HepG2 (cell line): Measurements from ENCODE around the gene CDK14. TPM values are rescaled to one million over a fixed set of nuclear protein-coding genes. Genes with fewer than 3 reads are reported as not detected.
A peak's percentile ranks its signal among the peaks of the same experiment; 100 is the strongest.

Experiments
- ATAC-seq: fragments of 200-7000 bp; cut with Tn5 transposase; 3 replicates; pipeline ENCODE4 v1.9.1; 2020; ENCODE audit warnings: mild to moderate bottlenecking, moderate library complexity
- BruUV-seq: library from RNA; stranded (reverse); fragments of 400-500 nt; replicated peaks from 2 replicates; lab custom pipeline; 2021; lab: Mats Ljungman, UMichigan
- CTCF ChIA-PET: fragments of 300-600 bp; formaldehyde crosslinking; extraction: SDS; loops from one replicate; lab custom pipeline; 2021; ENCODE audit warnings: low total read pairs, inconsistent platforms, low intra/inter-chr PET ratio; lab: Yijun Ruan, JAX
- POLR2A ChIA-PET: fragments of 350-600 bp; sonication (Branson Sonifier 250); formaldehyde crosslinking; loops from one replicate; lab custom pipeline; 2020; ENCODE audit warnings: antibody characterized with exemption, inconsistent platforms; lab: Yijun Ruan, JAX
- DNase-seq: peaks from one replicate; pipeline ENCODE4 v3.0.0-alpha.2; 2015; ENCODE audit warnings: low spot score
- FAIRE-seq: peaks from 3 replicates; lab custom pipeline; 2011; peaks lifted over from hg19 to GRCh38; lab: Jason Lieb, UNC
- H2AFZ ChIP-seq: one replicate; pipeline ENCODE4 v1.6.1; 2011; ENCODE audit warnings: low read length, inconsistent platforms
- H3K27ac ChIP-seq: fragments of 300-600 bp; 3 replicates; pipeline ENCODE4 v1.8.0; 2011; ENCODE audit warnings: mixed run types, mild to moderate bottlenecking, mixed read lengths, low read length, inconsistent platforms; ENCODE audit not compliant: insufficient read depth; ENCODE audit errors: extremely low read length
- H3K27me3 ChIP-seq, 2 experiments: fragments of 200-600 bp in 1 of 2; 2 replicates in 1 of 2; 3 replicates in 1 of 2; pipeline versions ENCODE4 v1.6.0 to v1.8.0; 2011; ENCODE audit warnings: low read length in 2 of 2, mild to moderate bottlenecking in 2 of 2, moderate library complexity in 2 of 2, inconsistent platforms in 1 of 2; ENCODE audit not compliant: insufficient read depth in 2 of 2, control insufficient read depth in 1 of 2
- H3K36me3 ChIP-seq, 2 experiments: fragments of 200-600 bp in 1 of 2; replicated peaks in 1 of 2; 2 replicates in 1 of 2; 3 replicates in 1 of 2; pipeline versions ENCODE4 v1.5.1 to v1.8.0; 2011; ENCODE audit warnings: low read length in 2 of 2, inconsistent platforms in 1 of 2; ENCODE audit not compliant: insufficient read depth in 2 of 2, control insufficient read depth in 1 of 2
- H3K4me1 ChIP-seq: 2 replicates; pipeline ENCODE4 v1.5.1; 2012; ENCODE audit warnings: low read length, inconsistent platforms; ENCODE audit not compliant: insufficient read depth
- H3K4me2 ChIP-seq: 2 replicates; pipeline ENCODE4 v1.6.0; 2011; ENCODE audit warnings: low read depth, low read length, inconsistent platforms
- H3K4me3 ChIP-seq, 3 experiments: fragments of 200-600 bp in 1 of 3; sonication (generic), shearing (Covaris generic) in 1 of 3; replicated peaks in 1 of 3; 2 replicates each; pipeline ENCODE4 v1.5.1; 2011 to 2016; ENCODE audit warnings: low read length in 3 of 3, inconsistent platforms in 2 of 3, low read depth in 2 of 3, mild to moderate bottlenecking in 2 of 3, control low read depth in 1 of 3, mixed read lengths in 1 of 3; ENCODE audit not compliant: insufficient read depth in 1 of 3
- H3K79me2 ChIP-seq: one replicate; pipeline ENCODE4 v1.6.1; 2011; ENCODE audit warnings: low read length, inconsistent platforms; ENCODE audit not compliant: insufficient read depth
- H3K9ac ChIP-seq: 2 replicates; pipeline ENCODE4 v1.6.0; 2011; ENCODE audit warnings: mild to moderate bottlenecking, low read depth, low read length, inconsistent platforms; ENCODE audit not compliant: insufficient read depth
- H3K9me3 ChIP-seq: 2 replicates; pipeline ENCODE4 v1.5.1; 2012; ENCODE audit warnings: mild to moderate bottlenecking, low read length
- H4K20me1 ChIP-seq: 2 replicates; pipeline ENCODE4 v1.6.0; 2011; ENCODE audit warnings: inconsistent platforms, mild to moderate bottlenecking, low read length, moderate library complexity; ENCODE audit not compliant: insufficient read depth
- CEBPG ChIP-seq: IDR thresholded peaks from 2 replicates; pipeline ENCODE4 v1.6.1; 2016
- EHMT2 ChIP-seq: fragments of 200-600 bp; sonication (generic); IDR thresholded peaks from 2 replicates; pipeline ENCODE4 v1.7.0; 2017; ENCODE audit warnings: antibody characterized with exemption, low read depth, low read length, borderline replicate concordance
- FOXA3 ChIP-seq: IDR thresholded peaks from 2 replicates; pipeline ENCODE4 v1.6.1; 2016; ENCODE audit warnings: missing genetic modification reagents, missing compliant biosample characterization
- FOXK2 ChIP-seq: fragments of 450-650 bp; IDR thresholded peaks from 2 replicates; pipeline ENCODE4 v1.6.1; 2016
- HNF1A ChIP-seq, 2 experiments: sonication (generic) in 1 of 2; formaldehyde crosslinking in 1 of 2; IDR thresholded peaks; 2 replicates each; pipeline versions ENCODE4 v1.4.0 to v1.6.1; 2016 to 2020; ENCODE audit warnings: borderline replicate concordance in 1 of 2, low read depth in 1 of 2, mild to moderate bottlenecking in 1 of 2, missing genetic modification reagents in 1 of 2
- MEF2D ChIP-seq: sonication (generic); formaldehyde crosslinking; IDR thresholded peaks from 2 replicates; pipeline ENCODE4 v1.5.1; 2020; ENCODE audit warnings: mild to moderate bottlenecking, missing genetic modification reagents
- MXI1 ChIP-seq: IDR thresholded peaks from 3 replicates; pipeline ENCODE4 v1.6.1; 2012; ENCODE audit warnings: low read depth, low read length, inconsistent platforms, borderline replicate concordance
- NCOR1 ChIP-seq: fragments of 200-600 bp; sonication (generic); IDR thresholded peaks from 2 replicates; pipeline ENCODE4 v1.7.0; 2017; ENCODE audit warnings: antibody characterized with exemption, low read length, borderline replicate concordance
- RFX1 ChIP-seq: fragments of 450-650 bp; IDR thresholded peaks from 2 replicates; pipeline ENCODE4 v1.6.1; 2017
- SMARCC2 ChIP-seq: fragments of 450-650 bp; IDR thresholded peaks from 2 replicates; pipeline ENCODE4 v1.6.1; 2017; ENCODE audit warnings: antibody characterized with exemption, mild to moderate bottlenecking
- SMC3 ChIP-seq: IDR thresholded peaks from 2 replicates; pipeline ENCODE4 v1.6.1; 2011; ENCODE audit warnings: low read length, improper control_type of control experiment
- SNAPC4 ChIP-seq: sonication (generic); formaldehyde crosslinking; IDR thresholded peaks from 2 replicates; pipeline ENCODE4 v1.4.0; 2020; ENCODE audit warnings: mild to moderate bottlenecking, missing genetic modification reagents
- TFAP4 ChIP-seq: sonication (generic); IDR thresholded peaks from 2 replicates; pipeline ENCODE4 v1.6.1; 2016; ENCODE audit warnings: low read depth, borderline replicate concordance
- ZFX ChIP-seq: sonication (generic); formaldehyde crosslinking; IDR thresholded peaks from 2 replicates; pipeline ENCODE4 v1.4.0; 2020; ENCODE audit warnings: mild to moderate bottlenecking, low read depth, missing genetic modification reagents, moderate library complexity
- WGBS: methylation state at CpG from one replicate; pipeline ENCODE4 v1.1.6; 2017; ENCODE audit warnings: low lambda C conversion rate; 5-methylcytosine and 5-hydroxymethylcytosine counted together
- in situ Hi-C: cut with HindIII; loops from 2 replicates; pipeline ENCODE4 v1.10.0; 2017; ENCODE audit warnings: low pct_unique_long_range_greater_than_20kb; ENCODE audit not compliant: extremely low pct_ligation_motif_present
- intact Hi-C: fragments of 100-400 bp; cut with micrococcal nuclease; formaldehyde crosslinking; loops from one replicate; pipeline ENCODE4 v1.10.0; 2022; ENCODE audit not compliant: unreplicated experiment
- polyA plus RNA-seq, 8 experiments: library from polyadenylated mRNA; depleted of rRNA in 3 of 8; stranded (reverse) in 7 of 8; unstranded in 1 of 8; fragments of >200 nt; fragmentation: Illumina TruSeq in 4 of 8; extraction: Trizol in 4 of 8; gene quantifications; 2 replicates each; pipeline versions ENCODE4 v1.2.1 to v1.2.3, GENCODE V29; 2011 to 2016; ENCODE audit warnings: low read depth in 4 of 8, missing spikeins in 1 of 8, mixed read lengths in 1 of 8; ENCODE audit not compliant: insufficient read depth in 1 of 8
- total RNA-seq, 5 experiments: library from RNA; depleted of rRNA; stranded (reverse); fragments of >200 nt; fragmentation: Illumina TruSeq; extraction: Trizol; gene quantifications; 2 replicates each; pipeline ENCODE4 v1.2.3, GENCODE V29; 2016; ENCODE audit warnings: low read depth in 1 of 5

CDK14 gene
- total and polyA plus RNA-seq, 2 of the 13 experiments (the other 11 are each of a cell fraction or from before 2014, with no cell fraction given), result 0.26 to 0.71 TPM

- H3K27me3 ChIP-seq, result 0 out of 5 replicates have a peak, but pooled peaks cover 0 to 3% of the 10 kb centered on the region in 2 experiments
- H3K27ac ChIP-seq, result peak overlapping the region; percentile 38
- intact Hi-C loops (no loop called here), in situ Hi-C loops (loop anchor here (25.0 kb wide), 1 partner anchor 291 kb away; no protein-coding TSS in a partner anchor)
- ATAC-seq (peak; percentile 96), DNase-seq (peak; percentile 53), FAIRE-seq (peak; percentile 44)
- peaks cover 50% of the 10 kb centered on the region for H3K4me1 ChIP-seq
- peak overlapping the region; percentile 48 for H3K4me2 ChIP-seq
- no TSS peak for BruUV-seq
- H3K4me3 ChIP-seq, result no peak overlapping the region
- H3K9me3 ChIP-seq, result no peaks in the 10 kb centered on the region
- no peak overlapping the region for H2AFZ ChIP-seq
- no peak overlapping the region for H3K9ac ChIP-seq
- WGBS, result 3% methylated on average over 4 of the region's 4 CpGs
- no peaks in the 10 kb centered on the region for H3K79me2 ChIP-seq
- ChIA-PET POLR2A (no interaction called here), CTCF (no interaction called here)
- no peaks in the 10 kb centered on the region for H4K20me1 ChIP-seq
- H3K36me3 ChIP-seq, result no peaks in the 10 kb centered on the region
- TF ChIP-seq MXI1, result peak; percentile 53; the same call in 1 of the 3 replicates
- TF ChIP-seq FOXK2, result peak; percentile 42; the same call in 1 of the 2 replicates
- TF ChIP-seq RFX1, result peak; percentile 72
- peak; percentile 60; the same call in 1 of the 2 replicates for TF ChIP-seq NCOR1
- TF ChIP-seq CEBPG (CRISPR knock-in tag), result peak; percentile 78
- no peak for TF ChIP-seq SNAPC4 (CRISPR knock-in tag)
- peak; percentile 24; the same call in 1 of the 2 replicates for TF ChIP-seq ZFX (CRISPR knock-in tag)
- no peak for TF ChIP-seq MEF2D (CRISPR knock-in tag)
- TF ChIP-seq SMC3, result 0 out of 2 replicates have a peak, but pooled peaks have one; percentile 6
- TF ChIP-seq EHMT2, result peak; percentile 75; the same call in 1 of the 2 replicates
- no peak for TF ChIP-seq SMARCC2
- TF ChIP-seq HNF1A (IDR thresholded peaks at IDR 0.05; ENCODE audit: low read depth), result peak; percentile 14; the same call in 1 of the 2 replicates
- TF ChIP-seq HNF1A (CRISPR knock-in tag; IDR thresholded peaks at IDR 0.05; ENCODE audit: borderline replicate concordance), result no peak
- peak; percentile 77 for TF ChIP-seq FOXA3 (CRISPR knock-in tag)
- peak; percentile 49; the same call in 1 of the 2 replicates for TF ChIP-seq TFAP4
Observed at GRCh38 chr7:90720984-90721760, 125.1 kb downstream of the CDK14 start.
